Smooth muscle cell of bladder (primary cell): ENCODE data around the gene BCKDHA. TPM values are rescaled to one million over a fixed set of nuclear protein-coding genes. Genes with fewer than 3 reads are reported as not detected.

Experiments
- total RNA-seq: library from RNA; depleted of rRNA; stranded (reverse); fragments of >200 nt; gene quantifications from 2 replicates; pipeline ENCODE4 v1.2.3, GENCODE V29; 2014

The BCKDHA gene
- 24.8 and 30.6 TPM in 2 replicates for total RNA-seq

DNA sequence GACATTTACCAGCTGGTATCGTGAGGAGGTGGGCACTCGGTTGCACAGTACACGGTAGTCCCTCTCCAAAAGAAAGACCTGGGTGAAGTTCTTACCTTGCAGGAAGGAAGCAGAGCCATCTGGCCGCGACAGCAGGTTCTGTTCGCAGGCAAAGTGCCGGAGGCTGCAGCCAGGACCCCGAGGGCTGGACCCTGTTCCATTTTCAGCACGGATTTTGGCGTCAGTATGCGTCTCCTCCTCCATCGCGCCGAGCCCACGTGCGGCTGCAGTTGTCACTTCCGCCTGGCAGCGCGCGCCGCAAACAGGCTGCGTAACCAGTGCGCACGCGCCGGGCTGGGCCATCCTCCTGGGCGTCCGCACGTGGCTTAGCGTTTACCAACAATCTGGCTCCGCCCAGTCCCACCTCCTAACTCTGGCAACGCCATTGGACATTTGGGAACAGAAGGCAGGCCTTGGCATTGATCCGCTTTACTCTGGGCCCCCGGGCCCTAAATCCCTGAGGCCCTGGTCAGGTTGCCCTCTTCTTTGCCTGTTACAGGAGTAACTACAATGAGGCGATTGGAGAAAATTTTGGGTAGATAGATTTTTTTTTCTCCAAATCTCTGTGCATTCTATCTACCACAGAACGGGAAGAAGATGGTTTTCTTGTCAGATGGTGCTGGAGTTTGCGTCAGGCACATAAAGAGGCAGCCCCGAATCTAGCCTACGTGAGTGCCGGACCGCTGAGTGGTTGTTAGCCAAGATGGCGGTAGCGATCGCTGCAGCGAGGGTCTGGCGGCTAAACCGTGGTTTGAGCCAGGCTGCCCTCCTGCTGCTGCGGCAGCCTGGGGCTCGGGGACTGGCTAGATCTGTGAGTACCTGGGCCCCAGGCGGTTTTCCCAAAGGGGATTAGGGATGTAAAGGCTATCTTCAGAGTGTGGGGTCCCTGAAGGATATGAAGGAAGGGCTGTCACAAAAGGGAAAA, at the start of gene BCKDHA, which contains the start of gene EXOSC5:
Gene BCKDHA, plus strand, starts transcription at position 733 of the 964 bp plus-strand sequence. Its CDS starts 10 bp downstream, at position 743.
Gene EXOSC5, minus strand, starts transcription at position 274 of the 964 bp plus-strand sequence. Its CDS starts 31 bp downstream, at position 243.

DNA sequence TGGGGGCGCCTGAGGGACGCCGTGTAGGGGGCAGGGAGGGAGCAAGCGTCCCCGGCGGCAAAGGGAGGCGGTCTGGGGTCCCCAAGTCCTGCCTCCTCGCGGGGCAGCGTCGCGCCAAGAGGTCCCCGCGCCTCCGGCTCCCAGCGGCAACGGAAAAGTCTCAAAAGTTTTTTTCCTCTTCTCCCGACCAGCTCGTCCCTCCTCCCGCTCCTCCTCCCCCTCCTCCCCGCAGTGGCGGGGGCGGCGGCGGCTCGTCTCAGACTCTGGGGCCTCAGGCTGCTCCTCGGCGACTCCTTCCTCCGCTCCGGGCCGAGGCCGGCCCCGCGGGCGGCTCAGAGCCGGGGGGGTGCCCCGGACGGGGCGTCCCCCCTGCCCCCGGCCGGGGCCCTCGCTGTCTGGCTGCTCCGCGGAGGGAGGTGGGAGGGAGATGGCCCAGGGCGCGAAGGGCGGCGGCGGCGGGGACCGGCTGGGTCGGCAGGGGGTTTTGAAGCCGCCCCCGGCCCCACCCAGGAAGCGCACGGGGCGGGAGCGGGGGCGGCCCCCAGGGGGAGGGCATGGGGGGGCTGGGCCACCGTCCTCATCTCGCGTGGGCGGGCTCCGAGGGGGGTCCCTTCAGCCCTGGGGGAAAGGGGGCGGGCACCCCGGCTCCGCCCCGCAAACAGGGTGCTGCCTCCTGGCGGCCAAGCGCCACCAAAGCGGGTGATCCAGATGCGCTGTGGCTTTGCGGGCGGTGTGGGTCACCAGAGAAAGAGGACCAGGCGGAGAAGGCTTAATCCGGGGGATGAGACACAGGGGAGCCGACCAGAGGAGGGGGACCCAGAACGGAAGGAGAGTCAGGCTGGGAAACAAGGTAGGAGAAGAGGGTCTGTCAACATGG, 43.9 kb upstream of the BCKDHA start, which contains the start of gene TGFB1:
Gene TGFB1, minus strand, starts transcription at position 457 of the 877 bp plus-strand sequence. CDS start 878 bp downstream, outside the sequence.

GRCh38 chr19:41363753-41364523, 33.7 kb upstream of the BCKDHA start, which contains the start of gene B9D2:
B9D2 (minus strand) TSS chr19:41364149; CDS start chr19:41363519, 630 bp downstream.

GRCh38 chr19:41376241-41376997, 21.2 kb upstream of the BCKDHA start, which contains the start of gene TMEM91:
TMEM91 (plus strand) TSS chr19:41376533; CDS start chr19:41378310, 1,777 bp downstream.

GRCh38 chr19:41426952-41427646, 29.5 kb downstream of the BCKDHA start, which contains the start of gene B3GNT8:
B3GNT8 (minus strand) TSS chr19:41427374; CDS start chr19:41426778, 596 bp downstream.

DNA sequence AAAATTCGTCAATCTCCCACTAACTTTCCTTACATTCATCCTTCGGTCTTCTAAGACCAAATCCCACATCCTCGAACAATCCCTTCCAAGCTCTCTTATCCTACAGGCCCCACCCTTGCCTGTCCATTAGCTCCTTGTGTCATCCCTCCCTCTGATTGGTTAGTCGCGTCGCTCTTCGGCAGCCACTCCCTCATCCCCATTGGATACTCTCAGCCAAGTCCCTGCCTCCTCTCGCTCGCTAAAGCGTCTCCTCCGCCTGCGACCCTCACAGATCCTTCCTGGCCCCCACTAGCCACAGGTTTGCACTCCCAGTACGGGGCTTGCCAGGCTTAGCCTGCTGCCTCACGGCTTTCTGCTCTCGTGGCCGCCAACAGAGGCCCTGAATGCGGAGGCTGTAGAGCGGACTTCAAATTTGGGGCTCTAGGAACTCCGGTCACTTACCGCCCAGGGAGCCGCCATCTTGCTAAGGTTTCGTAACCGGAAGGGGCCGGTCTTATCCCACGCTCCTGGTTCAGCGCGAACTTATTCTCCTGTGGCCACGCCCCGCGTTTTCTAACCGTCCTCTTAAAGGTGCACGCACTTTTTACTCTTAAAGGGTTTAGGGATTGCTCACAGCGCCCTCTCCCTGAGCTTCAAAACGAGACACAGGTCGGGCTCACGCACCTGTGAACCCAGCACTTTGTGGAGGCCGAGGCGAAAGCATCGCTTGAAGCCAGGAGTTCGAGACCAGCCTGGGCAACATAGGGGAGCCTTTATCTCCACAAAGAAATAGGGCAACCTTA, 42.0 kb downstream of the BCKDHA start, which contains the start of gene DMAC2:
Gene DMAC2, minus strand, starts transcription at position 472 of the 782 bp plus-strand sequence. Its CDS starts 13 bp downstream, at position 459.

DNA sequence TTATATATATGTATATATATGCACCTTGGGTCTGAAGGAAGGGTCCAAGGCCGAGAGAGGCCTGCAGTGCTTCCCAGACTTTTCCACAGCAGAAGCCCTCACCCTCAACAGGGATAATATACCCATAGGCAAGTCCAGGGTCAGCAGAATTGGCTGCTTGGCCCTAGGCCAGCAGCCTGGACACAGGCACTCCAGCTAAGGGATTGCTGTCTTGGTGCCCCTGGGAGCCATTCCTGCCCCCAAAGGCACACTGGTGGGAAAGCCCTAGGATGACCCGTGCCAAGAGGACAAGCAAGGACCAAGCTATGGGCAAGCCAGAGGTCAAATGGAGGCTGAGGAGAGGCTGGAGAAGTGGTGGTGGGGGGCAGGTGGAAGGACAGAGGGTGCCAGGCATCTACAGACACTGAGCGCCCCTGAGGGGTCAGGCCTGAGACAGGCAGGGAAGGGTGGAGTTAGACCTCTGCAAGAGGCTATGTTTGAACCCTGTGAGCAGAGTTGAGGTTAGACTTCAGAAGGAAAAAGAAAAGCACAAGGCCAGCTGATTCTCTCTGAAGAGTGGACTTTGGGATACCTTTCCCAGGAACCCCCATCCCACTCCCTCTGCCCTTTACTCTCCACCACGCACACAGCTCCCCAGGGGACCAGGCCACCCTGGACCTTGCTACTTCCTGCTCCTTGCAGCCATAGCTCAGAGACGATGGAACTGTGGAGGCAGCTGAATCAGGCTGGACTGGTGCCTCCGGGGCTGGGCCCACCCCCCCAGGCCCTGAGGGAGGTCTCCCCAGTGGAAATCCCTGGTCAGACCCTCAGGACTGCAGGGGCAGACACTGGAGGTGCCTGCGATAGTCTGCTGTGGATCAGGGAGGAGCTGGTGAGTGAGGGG, 45.1 kb downstream of the BCKDHA start, which contains the start of gene ERICH4:
Gene ERICH4, plus strand, starts transcription at position 684 of the 883 bp plus-strand sequence. Its CDS starts 14 bp downstream, at position 698.

Other genes starting within 250 kb of the BCKDHA start
- 10.3 and 17.8 TPM in 2 replicates for gene CYP2S1, start 204.6 kb upstream of the BCKDHA start, total RNA-seq
- gene AXL, start 178.6 kb upstream of the BCKDHA start, total RNA-seq = 107 and 127 TPM in 2 replicates
- 44.2 and 54.2 TPM in 2 replicates for gene HNRNPUL1, start 133.4 kb upstream of the BCKDHA start, total RNA-seq
- gene CCDC97, start 87.6 kb upstream of the BCKDHA start, total RNA-seq = 7.3 and 8.4 TPM in 2 replicates
- gene TGFB1, start 43.9 kb upstream of the BCKDHA start, total RNA-seq = 7.0 and 11.5 TPM in 2 replicates
- 4.3 and 4.8 TPM in 2 replicates for gene B9D2, start 33.7 kb upstream of the BCKDHA start, total RNA-seq
- 13.3 and 14.9 TPM in 2 replicates for gene TMEM91, start 21.3 kb upstream of the BCKDHA start, total RNA-seq
- gene EXOSC5, start 459 bp upstream of the BCKDHA start, total RNA-seq = 8.0 TPM in 2 replicates
- gene B3GNT8, start 29.6 kb downstream of the BCKDHA start, total RNA-seq = 0.71 and 2.3 TPM in 2 replicates
- gene DMAC2, start 42.1 kb downstream of the BCKDHA start, total RNA-seq = 30.2 and 30.6 TPM in 2 replicates
- gene ERICH4, start 45.3 kb downstream of the BCKDHA start, total RNA-seq = 0.09 TPM in 1 of 2 replicates, not detected in the other
- gene CEACAM21, start 178.3 kb downstream of the BCKDHA start, total RNA-seq = not detected in 2 replicates
- not detected in 2 replicates for gene CEACAM4, start 229.3 kb downstream of the BCKDHA start, total RNA-seq